Measurements from ENCODE around the gene TPSD1.
"Not testable (repeated sequence)": the region's sequence is repeated elsewhere in the genome, so short reads cannot be mapped to it uniquely, and the experiment has no call there.

TPSD1 gene

GRCh38 chr16:1255276-1256122, at the start of gene TPSD1:
TSS of gene TPSD1 (plus strand) at chr16:1256069. CDS start at chr16:1256281, 212 bp downstream.
- not testable (repeated sequence) for DNase-seq (ENCODE audit: extremely low read depth in 1 of 2, low read depth in 1 of 2)

- DNase-seq (ENCODE audit: extremely low read depth in 1 of 2, low read depth in 1 of 2): no peak
Measured at GRCh38 chr16:1206326-1206725, 49.5 kb upstream of the TPSD1 start.

GRCh38 chr16:1206786-1207185, 49.1 kb upstream of the TPSD1 start:
- no peak for DNase-seq (ENCODE audit: extremely low read depth in 1 of 2, low read depth in 1 of 2)

- no peak for DNase-seq (ENCODE audit: extremely low read depth in 1 of 2, low read depth in 1 of 2)
Measured at GRCh38 chr16:1208239-1208830, 47.5 kb upstream of the TPSD1 start.

- no peak for DNase-seq (ENCODE audit: extremely low read depth in 1 of 2, low read depth in 1 of 2)
Measured at GRCh38 chr16:1209081-1209480, 46.8 kb upstream of the TPSD1 start.

- no peak for DNase-seq (ENCODE audit: extremely low read depth in 1 of 2, low read depth in 1 of 2)
Measured at GRCh38 chr16:1210461-1210860, 45.4 kb upstream of the TPSD1 start.

- no peak for DNase-seq (ENCODE audit: extremely low read depth in 1 of 2, low read depth in 1 of 2)
Measured at GRCh38 chr16:1211451-1212268, 44.2 kb upstream of the TPSD1 start.

- no peak for DNase-seq (ENCODE audit: extremely low read depth in 1 of 2, low read depth in 1 of 2)
Measured at GRCh38 chr16:1212616-1213194, 43.2 kb upstream of the TPSD1 start.

GRCh38 chr16:1213231-1213630, 42.6 kb upstream of the TPSD1 start:
- no peak for DNase-seq (ENCODE audit: extremely low read depth in 1 of 2, low read depth in 1 of 2)

GRCh38 chr16:1213796-1214372, 42.0 kb upstream of the TPSD1 start:
- DNase-seq (ENCODE audit: extremely low read depth in 1 of 2, low read depth in 1 of 2): no peak

- no peak for DNase-seq (ENCODE audit: extremely low read depth in 1 of 2, low read depth in 1 of 2)
Measured at GRCh38 chr16:1214719-1215118, 41.1 kb upstream of the TPSD1 start.

GRCh38 chr16:1215574-1216295, 40.1 kb upstream of the TPSD1 start:
- DNase-seq (ENCODE audit: extremely low read depth in 1 of 2, low read depth in 1 of 2): no peak

GRCh38 chr16:1216296-1216619, 39.6 kb upstream of the TPSD1 start:
- DNase-seq (ENCODE audit: extremely low read depth in 1 of 2, low read depth in 1 of 2): no peak

GRCh38 chr16:1216681-1217400, 39.0 kb upstream of the TPSD1 start:
- DNase-seq (ENCODE audit: extremely low read depth in 1 of 2, low read depth in 1 of 2): no peak

GRCh38 chr16:1217526-1217925, 38.3 kb upstream of the TPSD1 start:
- no peak for DNase-seq (ENCODE audit: extremely low read depth in 1 of 2, low read depth in 1 of 2)

- no peak for DNase-seq (ENCODE audit: extremely low read depth in 1 of 2, low read depth in 1 of 2)
Measured at GRCh38 chr16:1218061-1218929, 37.6 kb upstream of the TPSD1 start.

GRCh38 chr16:1218930-1219611, 36.8 kb upstream of the TPSD1 start:
- DNase-seq (ENCODE audit: extremely low read depth in 1 of 2, low read depth in 1 of 2): no peak

- no peak for DNase-seq (ENCODE audit: extremely low read depth in 1 of 2, low read depth in 1 of 2)
Measured at GRCh38 chr16:1220098-1220728, 35.7 kb upstream of the TPSD1 start.

Measured in stimulated activated CD8-positive, alpha-beta memory T cell treated with anti-CD3 and anti-CD28 coated beads, Interleukin-7, amount 100 ng/mL, for 48 hours (primary cell).